H9 (cell line): ENCODE measurements around the gene ATP8A1. TPM values are rescaled to one million over a fixed set of nuclear protein-coding genes. Genes with fewer than 3 reads are reported as not detected.

ENCODE experiments used
- DNase-seq: peaks from one replicate; pipeline ENCODE4 v3.0.0-alpha.2; 2017
- H2AFZ ChIP-seq: one replicate; pipeline ENCODE4 v1.6.1; 2013; ENCODE audit warnings: mild to moderate bottlenecking, low read length, control low read depth, moderate library complexity
- H2AK5ac ChIP-seq: 2 replicates; pipeline ENCODE4 v1.6.1; 2013; ENCODE audit warnings: low read length, control low read depth, mixed read lengths; ENCODE audit not compliant: insufficient read length
- H2BK120ac ChIP-seq: one replicate; pipeline ENCODE4 v1.6.1; 2013; ENCODE audit warnings: low read depth, mild to moderate bottlenecking, low read length, control low read depth, inconsistent platforms; ENCODE audit not compliant: poor library complexity, severe bottlenecking
- H2BK12ac ChIP-seq: 2 replicates; pipeline ENCODE4 v1.6.1; 2013; ENCODE audit warnings: low read length, control low read depth, mixed read lengths, low read depth; ENCODE audit not compliant: insufficient read length
- H2BK15ac ChIP-seq: 2 replicates; pipeline ENCODE4 v1.6.1; 2013; ENCODE audit warnings: low read depth, low read length, control low read depth
- H2BK20ac ChIP-seq: one replicate; pipeline ENCODE4 v1.6.1; 2013; ENCODE audit warnings: low read depth, mild to moderate bottlenecking, low read length, control low read depth, inconsistent platforms; ENCODE audit not compliant: poor library complexity, severe bottlenecking
- H2BK5ac ChIP-seq: 2 replicates; pipeline ENCODE4 v1.6.1; 2013; ENCODE audit warnings: low read length, control low read depth, mixed read lengths; ENCODE audit not compliant: insufficient read length
- H3K14ac ChIP-seq: 2 replicates; pipeline ENCODE4 v1.6.1; 2013; ENCODE audit warnings: low read length, control low read depth; ENCODE audit not compliant: insufficient read depth
- H3K18ac ChIP-seq: 2 replicates; pipeline ENCODE4 v1.6.1; 2013; ENCODE audit warnings: low read depth, mild to moderate bottlenecking, mixed read lengths, low read length, control low read depth; ENCODE audit not compliant: insufficient read length
- H3K23ac ChIP-seq: 2 replicates; pipeline ENCODE4 v1.6.1; 2013; ENCODE audit warnings: low read length, control low read depth, mixed read lengths, low read depth; ENCODE audit not compliant: insufficient read length
- H3K23me2 ChIP-seq: 2 replicates; pipeline ENCODE4 v1.6.1; 2013; ENCODE audit warnings: low read depth, mild to moderate bottlenecking, mixed read lengths, low read length, control low read depth; ENCODE audit not compliant: insufficient read length, poor library complexity, severe bottlenecking
- H3K27ac ChIP-seq: 2 replicates; pipeline ENCODE4 v1.5.1; 2013; ENCODE audit warnings: low read length, control low read depth, mixed read lengths, low read depth; ENCODE audit not compliant: insufficient read length
- H3K27me3 ChIP-seq: 2 replicates; pipeline ENCODE4 v1.6.1; 2013; ENCODE audit warnings: low read length, control low read depth, inconsistent platforms; ENCODE audit not compliant: insufficient read depth
- H3K4ac ChIP-seq: 2 replicates; pipeline ENCODE4 v1.6.1; 2013; ENCODE audit warnings: low read depth, mild to moderate bottlenecking, control low read depth, inconsistent platforms, low read length, moderate library complexity
- H3K4me1 ChIP-seq: 2 replicates; pipeline ENCODE4 v1.6.1; 2013; ENCODE audit warnings: low read length, control low read depth, inconsistent platforms; ENCODE audit not compliant: insufficient read depth
- H3K4me2 ChIP-seq: 2 replicates; pipeline ENCODE4 v1.6.1; 2013; ENCODE audit warnings: low read length, control low read depth, mixed read lengths; ENCODE audit not compliant: insufficient read length, insufficient read depth
- H3K56ac ChIP-seq: 2 replicates; pipeline ENCODE4 v1.6.1; 2013; ENCODE audit warnings: low read depth, mild to moderate bottlenecking, mixed read lengths, low read length, control low read depth; ENCODE audit not compliant: insufficient read length
- H3K79me1 ChIP-seq: 2 replicates; pipeline ENCODE4 v1.6.1; 2013; ENCODE audit warnings: low read depth, mild to moderate bottlenecking, moderate library complexity, low read length, control low read depth, inconsistent platforms; ENCODE audit not compliant: insufficient read depth, poor library complexity, severe bottlenecking
- H3K79me2 ChIP-seq: 2 replicates; pipeline ENCODE4 v1.6.1; 2013; ENCODE audit warnings: low read length, control low read depth, inconsistent platforms; ENCODE audit not compliant: insufficient read depth
- H3K9ac ChIP-seq: 2 replicates; pipeline ENCODE4 v1.6.1; 2013; ENCODE audit warnings: low read length, control low read depth, mixed read lengths; ENCODE audit not compliant: insufficient read length; ENCODE audit errors: extremely low read depth
- H3K9me3 ChIP-seq: one replicate; pipeline ENCODE4 v1.6.1; 2013; ENCODE audit warnings: low read depth, low read length, inconsistent platforms; ENCODE audit not compliant: control insufficient read depth
- H3T11ph ChIP-seq: one replicate; pipeline ENCODE4 v1.6.1; 2013; ENCODE audit warnings: mild to moderate bottlenecking, low read length, control low read depth, inconsistent platforms
- H4K20me1 ChIP-seq: one replicate; pipeline ENCODE4 v1.6.1; 2013; ENCODE audit not compliant: control insufficient read depth, insufficient read length, insufficient read depth
- H4K5ac ChIP-seq: 2 replicates; pipeline ENCODE4 v1.6.1; 2013; ENCODE audit warnings: low read depth, mild to moderate bottlenecking, mixed read lengths, low read length, control low read depth; ENCODE audit not compliant: insufficient read length
- H4K8ac ChIP-seq: replicated peaks from 2 replicates; pipeline ENCODE4 v1.6.1; 2013; ENCODE audit warnings: low read length, control low read depth, mixed read lengths, low read depth; ENCODE audit not compliant: insufficient read length
- H4K91ac ChIP-seq: 2 replicates; pipeline ENCODE4 v1.6.1; 2013; ENCODE audit warnings: low read depth, mild to moderate bottlenecking, moderate library complexity, mixed read lengths, low read length, control low read depth; ENCODE audit not compliant: insufficient read length
- H3K27ac Mint-ChIP-seq, 3 experiments: 2 replicates in 2 of 3; 3 replicates in 1 of 3; pipeline ENCODE4 v1.8.0; 2020 to 2021; ENCODE audit warnings: mixed read lengths in 3 of 3, mild to moderate bottlenecking in 1 of 3, moderate library complexity in 1 of 3
- H3K27me3 Mint-ChIP-seq: 2 replicates; pipeline ENCODE4 v1.8.0; 2021; ENCODE audit warnings: low read depth, mild to moderate bottlenecking, moderate library complexity, mixed read lengths
- H3K36me3 Mint-ChIP-seq, 3 experiments: 2 replicates in 2 of 3; 3 replicates in 1 of 3; pipeline ENCODE4 v1.8.0; 2020 to 2021; ENCODE audit warnings: low read depth in 3 of 3, mixed read lengths in 3 of 3; ENCODE audit not compliant: insufficient read depth in 1 of 3
- H3K4me1 Mint-ChIP-seq, 2 experiments: 2 replicates each; pipeline ENCODE4 v1.8.0; 2020; ENCODE audit warnings: mixed read lengths in 2 of 2
- H3K4me3 Mint-ChIP-seq, 2 experiments: 2 replicates in 1 of 2; 3 replicates in 1 of 2; pipeline ENCODE4 v1.8.0; 2020 to 2021; ENCODE audit warnings: mild to moderate bottlenecking in 2 of 2, mixed read lengths in 2 of 2, moderate library complexity in 1 of 2
- H3K9me3 Mint-ChIP-seq, 2 experiments: 2 replicates in 1 of 2; 3 replicates in 1 of 2; pipeline ENCODE4 v1.8.0; 2020; ENCODE audit warnings: mild to moderate bottlenecking in 2 of 2, mixed read lengths in 2 of 2, moderate library complexity in 1 of 2
- CTCF ChIP-seq: fragments of 200-600 bp; sonication (generic); conservative IDR thresholded peaks from 3 replicates; pipeline ENCODE4 v1.8.0; 2021; ENCODE audit warnings: antibody characterized with exemption, mild to moderate bottlenecking
- WGBS: extraction: QIAGEN DNeasy Blood & Tissue Kit; methylation state at CpG from one replicate; pipeline ENCODE4 v1.1.7; 2013; ENCODE audit warnings: missing lambda C conversion rate, low lambda C conversion rate, mixed read lengths; ENCODE audit not compliant: insufficient read length; ENCODE audit errors: extremely low coverage; 5-methylcytosine and 5-hydroxymethylcytosine counted together
- total RNA-seq: library from RNA; stranded (reverse); gene quantifications from 2 replicates; pipeline ENCODE4 v1.2.1, GENCODE V29; 2021

Gene ATP8A1
- total RNA-seq, 1 experiment from 2014 or later: 5.1 TPM

DNA sequence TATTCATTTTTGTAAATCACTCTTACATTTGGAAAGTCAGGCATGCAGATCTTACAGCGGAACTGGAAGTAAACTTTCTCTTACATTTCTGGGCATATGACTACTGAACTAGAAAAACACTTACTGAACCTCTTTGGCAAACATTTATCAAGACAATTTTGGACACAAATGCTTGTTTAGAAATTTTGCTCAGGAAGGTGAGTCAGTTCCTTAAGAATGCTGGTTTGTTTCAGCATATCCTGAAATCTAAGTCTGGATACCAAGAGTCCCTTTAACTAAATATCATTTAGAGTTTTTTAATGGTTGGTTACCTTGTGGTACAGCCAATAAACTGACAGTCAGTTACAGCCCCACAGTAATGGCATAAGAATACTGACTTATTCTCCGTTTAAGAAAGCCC is 244.7 kb downstream of the ATP8A1 start:
- Histone ChIP-seq H4K8ac (no peak overlapping the region), H2BK120ac (no peak overlapping the region), H3K79me2 (no peaks in the 10 kb centered on the region), H3K9ac (no peak overlapping the region), H3K9me3 (no peaks in the 10 kb centered on the region), H3K4me1 (no peaks in the 10 kb centered on the region; the same call in 1 of the 2 replicates), H4K20me1 (no peaks in the 10 kb centered on the region), H3K56ac (no peak overlapping the region), H2AK5ac (no peak overlapping the region), H3K14ac (no peak overlapping the region), H2BK5ac (no peak overlapping the region), H3K4me2 (no peak overlapping the region), H3K4ac (no peak overlapping the region), H2BK20ac (no peak overlapping the region), H3K23me2 (no peaks in the 10 kb centered on the region), H2BK12ac (no peak overlapping the region), H3K23ac (no peak overlapping the region), H4K5ac (no peak overlapping the region), H3K79me1 (no peaks in the 10 kb centered on the region), H3K18ac (no peak overlapping the region), H2AFZ (no peak overlapping the region), H2BK15ac (no peak overlapping the region), H3K27ac (no peak overlapping the region), H3T11ph (no peak overlapping the region), H3K27me3 (no peaks in the 10 kb centered on the region), H4K91ac (no peak overlapping the region)
- Mint-ChIP-seq H3K4me3 (no peak overlapping the region), H3K27ac (no peak overlapping the region), H3K9me3 (no peaks in the 10 kb centered on the region), H3K4me1 (peaks cover 26 to 37% of the 10 kb centered on the region in 2 experiments), H3K27me3 (peaks cover 28% of the 10 kb centered on the region), H3K36me3 (no peaks in the 10 kb centered on the region)
- TF ChIP-seq CTCF: no peak
- no CpG with 5 or more reads among the region's 2 CpGs for WGBS
- no peak for DNase-seq
